ENCODE results near the gene EYA2. TPM values are rescaled to one million over a fixed set of nuclear protein-coding genes. Genes with fewer than 3 reads are reported as not detected.
"Not testable (repeated sequence)": the region's sequence is repeated elsewhere in the genome, so short reads cannot be mapped to it uniquely, and the experiment has no call there.

The EYA2 gene
- total RNA-seq, 2 experiments from 2014 or later: not detected

DNA sequence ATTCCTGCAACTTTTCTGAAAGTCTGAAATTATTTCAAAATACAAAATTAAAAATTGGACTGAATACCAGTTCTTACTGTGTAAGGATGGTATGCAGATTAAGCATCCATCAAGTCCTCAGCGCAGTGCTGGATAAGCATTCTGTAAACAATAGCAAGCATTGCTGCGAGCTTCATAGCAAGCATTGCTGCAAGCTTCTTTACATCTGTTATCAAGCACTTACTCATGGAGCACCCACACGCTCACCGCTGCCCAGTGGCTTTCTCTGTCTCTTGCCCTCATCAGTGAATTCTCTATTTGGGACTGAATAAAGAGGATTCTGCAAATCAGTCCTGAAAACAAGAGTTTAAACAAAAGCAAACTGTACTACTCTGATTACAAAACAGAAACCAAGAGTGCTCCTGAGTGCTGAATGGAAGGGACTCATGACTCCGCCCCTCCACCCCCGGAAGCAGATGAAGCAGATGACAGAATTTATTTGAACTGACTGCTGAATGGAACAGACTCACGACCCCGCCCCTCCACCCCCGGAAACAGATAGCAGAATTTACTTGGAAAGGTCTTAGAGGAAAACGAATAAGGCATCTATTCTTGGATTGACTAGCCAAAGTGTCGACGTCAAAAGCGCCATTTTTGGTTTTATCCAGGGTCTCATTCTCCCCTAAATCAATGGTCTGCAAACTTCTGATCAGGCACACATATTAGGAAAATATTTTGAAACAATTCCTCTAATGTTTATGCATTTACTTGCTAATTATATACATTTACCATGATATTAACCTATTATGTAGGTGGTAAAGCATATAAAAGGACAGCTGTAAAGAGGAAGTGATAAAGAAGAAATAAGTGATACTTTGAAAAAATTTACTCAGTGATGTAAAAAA, 22.1 kb upstream of the EYA2 start:
- H3K9me3 Mint-ChIP-seq (ENCODE audit: insufficient read depth): no peaks in the 10 kb centered on the region
- no peak overlapping the region for H3K27ac Mint-ChIP-seq
- H3K27me3 Mint-ChIP-seq (ENCODE audit: low read depth): peaks cover 20% of the 10 kb centered on the region
- ChIA-PET CTCF (no interaction called here), POLR2A (no interaction called here)
- DNase-seq (no peak), ATAC-seq (no peak)
- no peaks in the 10 kb centered on the region for H3K4me1 Mint-ChIP-seq (ENCODE audit: low read depth)
- no peaks in the 10 kb centered on the region for H3K36me3 Mint-ChIP-seq (ENCODE audit: low read depth)
- no peak overlapping the region for H3K4me3 Mint-ChIP-seq

GRCh38 chr20:46875059-46875458, 19.6 kb upstream of the EYA2 start:
- no peak for ATAC-seq
- Mint-ChIP-seq H3K4me1 (ENCODE audit: low read depth) (no peaks in the 10 kb centered on the region), H3K4me3 (no peak overlapping the region), H3K27ac (no peak overlapping the region), H3K36me3 (ENCODE audit: low read depth) (no peaks in the 10 kb centered on the region), H3K9me3 (ENCODE audit: insufficient read depth) (no peaks in the 10 kb centered on the region), H3K27me3 (ENCODE audit: low read depth) (peaks cover 17% of the 10 kb centered on the region)
- no peak for DNase-seq
- ChIA-PET POLR2A (no interaction called here), CTCF (no interaction called here)

DNA sequence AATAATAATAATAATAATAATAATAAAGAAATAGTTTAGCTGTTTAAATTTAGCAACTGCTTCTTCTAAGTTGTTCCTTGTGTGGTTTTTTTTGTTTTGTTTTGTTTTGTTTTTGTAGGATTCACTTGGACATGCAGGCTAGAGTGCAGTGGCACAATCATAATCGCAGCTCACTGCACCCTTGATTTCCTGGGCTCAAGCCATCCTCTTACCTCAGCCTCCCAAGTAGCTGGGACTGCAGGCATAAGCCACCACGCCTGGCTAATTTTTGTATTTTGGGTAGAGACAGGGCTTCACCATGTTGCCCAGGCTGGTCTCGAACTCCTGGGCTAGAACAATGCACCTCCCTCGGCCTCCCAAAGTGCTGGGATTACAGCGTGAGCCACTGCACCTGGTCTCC, 15.3 kb upstream of the EYA2 start:
- Mint-ChIP-seq H3K36me3 (ENCODE audit: low read depth) (no peaks in the 10 kb centered on the region), H3K4me3 (no peak overlapping the region), H3K27me3 (ENCODE audit: low read depth) (peaks cover 20% of the 10 kb centered on the region), H3K27ac (no peak overlapping the region), H3K9me3 (ENCODE audit: insufficient read depth) (no peaks in the 10 kb centered on the region), H3K4me1 (ENCODE audit: low read depth) (no peaks in the 10 kb centered on the region)
- ATAC-seq (no peak), DNase-seq (no peak)
- POLR2A ChIA-PET: no interaction called here
- CTCF ChIA-PET: no interaction called here

- H3K4me1 Mint-ChIP-seq (ENCODE audit: low read depth); ATAC-seq; DNase-seq; POLR2A ChIA-PET; H3K36me3 Mint-ChIP-seq (ENCODE audit: low read depth); H3K9me3 Mint-ChIP-seq (ENCODE audit: insufficient read depth); CTCF ChIA-PET; H3K27ac Mint-ChIP-seq; H3K4me3 Mint-ChIP-seq: not testable (repeated sequence)
- H3K27me3 Mint-ChIP-seq (ENCODE audit: low read depth): peaks cover 17% of the 10 kb centered on the region
Measured at GRCh38 chr20:46879963-46880362, 14.7 kb upstream of the EYA2 start.

DNA sequence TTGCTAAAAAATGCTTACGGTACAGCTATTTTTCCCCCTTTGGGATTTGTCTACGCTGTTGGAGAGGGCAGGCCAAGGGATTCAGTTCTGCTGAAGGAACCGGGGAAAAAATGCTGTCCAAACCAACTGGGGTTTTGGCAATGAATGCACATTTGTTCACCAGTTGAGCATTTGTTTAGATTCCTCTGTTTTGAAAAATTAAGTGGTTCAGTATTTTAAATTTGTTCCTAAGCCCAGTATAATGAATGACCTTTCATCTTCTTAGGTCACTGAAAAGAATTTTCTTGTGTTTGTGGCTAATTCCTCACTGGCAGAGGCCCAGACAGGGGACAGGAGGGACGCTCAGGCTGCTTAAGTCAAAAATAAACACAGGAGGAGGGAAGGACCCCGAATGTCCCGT, 10.8 kb upstream of the EYA2 start:
- no peak overlapping the region for H3K4me3 Mint-ChIP-seq
- ATAC-seq (no peak), DNase-seq (no peak)
- H3K27ac Mint-ChIP-seq: no peak overlapping the region
- H3K9me3 Mint-ChIP-seq (ENCODE audit: insufficient read depth): no peaks in the 10 kb centered on the region
- ChIA-PET CTCF (no interaction called here), POLR2A (no interaction called here)
- peaks cover 24% of the 10 kb centered on the region for H3K27me3 Mint-ChIP-seq (ENCODE audit: low read depth)
- no peaks in the 10 kb centered on the region for H3K36me3 Mint-ChIP-seq (ENCODE audit: low read depth)
- no peaks in the 10 kb centered on the region for H3K4me1 Mint-ChIP-seq (ENCODE audit: low read depth)

DNA sequence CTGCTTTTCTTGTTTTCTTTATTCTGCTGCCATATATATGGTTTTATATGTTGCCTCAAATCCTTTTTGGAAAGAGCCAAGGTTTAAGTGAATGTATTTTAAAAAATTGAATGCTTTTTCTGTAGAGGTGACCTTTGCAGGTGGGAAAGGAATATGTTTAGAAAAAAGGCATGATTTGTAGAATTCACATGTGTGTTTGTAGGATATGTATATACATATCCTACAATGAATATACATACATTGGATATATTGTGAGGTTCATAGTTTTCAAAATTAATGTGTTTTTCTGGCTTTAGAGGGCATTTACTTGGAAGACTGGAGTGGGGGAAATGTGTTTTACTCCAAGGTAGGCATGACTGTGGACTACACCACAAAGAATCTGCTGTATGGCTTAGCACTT, 4.0 kb upstream of the EYA2 start:
- H3K4me3 Mint-ChIP-seq: no peak overlapping the region
- ChIA-PET CTCF (no interaction called here), POLR2A (no interaction called here)
- no peaks in the 10 kb centered on the region for H3K4me1 Mint-ChIP-seq (ENCODE audit: low read depth)
- ATAC-seq: no peak
- H3K27me3 Mint-ChIP-seq (ENCODE audit: low read depth): peaks cover 44% of the 10 kb centered on the region
- DNase-seq: no peak
- no peaks in the 10 kb centered on the region for H3K9me3 Mint-ChIP-seq (ENCODE audit: insufficient read depth)
- no peak overlapping the region for H3K27ac Mint-ChIP-seq
- H3K36me3 Mint-ChIP-seq (ENCODE audit: low read depth): no peaks in the 10 kb centered on the region

DNA sequence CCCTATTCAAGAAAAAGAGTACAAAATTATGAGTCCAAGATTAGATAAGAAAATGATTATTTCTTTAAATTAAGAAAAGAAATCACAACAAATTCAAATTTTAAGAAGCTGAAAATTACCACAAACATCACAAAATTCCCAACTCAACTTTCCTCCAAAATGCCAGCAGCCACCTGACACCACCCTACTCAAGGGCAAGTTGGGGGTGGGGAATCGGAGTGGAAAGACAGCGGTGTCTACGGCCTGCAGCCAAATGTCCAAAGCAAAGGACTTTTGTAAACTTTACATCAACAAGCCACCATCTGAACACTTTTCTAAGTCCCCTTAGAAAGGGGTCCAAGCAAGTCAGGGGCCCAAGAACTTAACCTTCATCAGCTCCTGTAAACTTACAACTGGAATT, 1.6 kb upstream of the EYA2 start:
- CTCF ChIA-PET: no interaction called here
- Mint-ChIP-seq H3K27ac (no peak overlapping the region), H3K4me1 (ENCODE audit: low read depth) (no peaks in the 10 kb centered on the region), H3K9me3 (ENCODE audit: insufficient read depth) (no peaks in the 10 kb centered on the region), H3K36me3 (ENCODE audit: low read depth) (no peaks in the 10 kb centered on the region), H3K27me3 (ENCODE audit: low read depth) (peaks cover 54% of the 10 kb centered on the region), H3K4me3 (no peak overlapping the region)
- DNase-seq (no peak), ATAC-seq (no peak)
- POLR2A ChIA-PET: no interaction called here

GRCh38 chr20:46893877-46894578, 615 bp upstream of the EYA2 start:
- ChIA-PET CTCF (no interaction called here), POLR2A (no interaction called here)
- no peaks in the 10 kb centered on the region for H3K36me3 Mint-ChIP-seq (ENCODE audit: low read depth)
- DNase-seq: no peak
- H3K9me3 Mint-ChIP-seq (ENCODE audit: insufficient read depth): no peaks in the 10 kb centered on the region
- no peaks in the 10 kb centered on the region for H3K4me1 Mint-ChIP-seq (ENCODE audit: low read depth)
- H3K27me3 Mint-ChIP-seq (ENCODE audit: low read depth): peaks cover 59% of the 10 kb centered on the region
- H3K27ac Mint-ChIP-seq: no peak overlapping the region
- no peak for ATAC-seq
- H3K4me3 Mint-ChIP-seq: no peak overlapping the region

DNA sequence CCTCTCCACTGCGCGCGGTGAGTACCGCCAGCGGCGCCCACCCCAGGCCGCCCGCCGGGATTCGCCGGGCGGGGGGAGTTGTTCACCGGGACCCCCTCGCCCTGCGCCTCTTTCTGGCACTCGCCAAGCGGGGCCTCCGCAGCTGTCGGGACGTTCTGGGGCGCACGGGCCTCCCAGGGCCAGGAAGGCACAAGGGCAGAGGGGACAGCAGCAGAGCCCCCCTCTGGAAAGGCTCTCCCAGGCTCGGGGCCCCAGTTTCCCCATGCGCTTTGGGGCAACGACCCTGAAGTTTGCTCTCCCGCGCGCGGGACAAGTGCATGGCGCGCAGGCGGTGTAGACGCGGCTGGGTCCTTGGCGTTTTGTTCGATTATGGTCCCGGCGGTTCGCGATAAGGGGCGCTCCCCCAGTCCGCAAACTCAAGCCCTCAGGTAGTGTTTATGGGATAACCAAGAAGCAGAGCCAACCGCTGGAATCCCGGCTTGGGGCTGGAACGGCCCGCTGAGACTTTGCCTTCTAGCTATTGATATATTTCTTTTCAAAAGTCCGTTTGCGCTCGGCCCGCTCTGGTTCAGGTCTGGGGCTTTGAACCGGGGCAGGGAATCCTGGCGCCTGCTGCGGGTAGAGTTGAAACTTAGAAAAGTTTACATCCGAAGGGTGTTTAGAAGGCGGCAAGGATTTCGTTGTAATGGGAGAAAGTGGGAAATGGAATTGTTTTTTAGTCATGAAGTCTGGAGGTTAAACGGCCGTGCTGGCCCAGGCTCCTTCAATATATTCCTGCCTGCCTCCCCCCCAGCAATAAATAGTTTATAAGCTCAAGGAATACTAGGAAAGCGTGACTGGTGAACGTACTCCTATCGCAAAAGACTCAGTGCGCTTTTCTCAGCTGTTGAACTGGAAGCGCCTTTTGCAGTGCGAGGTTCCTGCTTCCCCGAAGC, 595 bp downstream of the EYA2 start:
- H3K36me3 Mint-ChIP-seq (ENCODE audit: low read depth): no peaks in the 10 kb centered on the region
- ATAC-seq (no peak), DNase-seq (no peak)
- peaks cover 66% of the 10 kb centered on the region for H3K27me3 Mint-ChIP-seq (ENCODE audit: low read depth)
- H3K9me3 Mint-ChIP-seq (ENCODE audit: insufficient read depth): no peaks in the 10 kb centered on the region
- no peak overlapping the region for H3K4me3 Mint-ChIP-seq
- H3K27ac Mint-ChIP-seq: no peak overlapping the region
- H3K4me1 Mint-ChIP-seq (ENCODE audit: low read depth): no peaks in the 10 kb centered on the region
- POLR2A ChIA-PET: no interaction called here
- CTCF ChIA-PET: no interaction called here

- no peak overlapping the region for H3K4me3 Mint-ChIP-seq
- no peak for ATAC-seq
Measured at GRCh38 chr20:46895906-46896242, 1.2 kb downstream of the EYA2 start.

GRCh38 chr20:46897328-46897880, 2.8 kb downstream of the EYA2 start:
- DNase-seq: no peak
- no peaks in the 10 kb centered on the region for H3K4me1 Mint-ChIP-seq (ENCODE audit: low read depth)
- no peaks in the 10 kb centered on the region for H3K9me3 Mint-ChIP-seq (ENCODE audit: insufficient read depth)
- no peak for ATAC-seq
- no peaks in the 10 kb centered on the region for H3K36me3 Mint-ChIP-seq (ENCODE audit: low read depth)
- H3K27ac Mint-ChIP-seq: no peak overlapping the region
- H3K4me3 Mint-ChIP-seq: no peak overlapping the region
- POLR2A ChIA-PET: no interaction called here
- CTCF ChIA-PET: no interaction called here
- H3K27me3 Mint-ChIP-seq (ENCODE audit: low read depth): peaks cover 68% of the 10 kb centered on the region

More at GRCh38 chr20:46895906-46896242, 1.2 kb downstream of the EYA2 start:
- POLR2A ChIA-PET: interaction anchor here (0.6 kb wide), 1 partner anchor 42 kb away, joined by 3 read pairs; no protein-coding TSS in a partner anchor
- no peaks in the 10 kb centered on the region for H3K4me1 Mint-ChIP-seq (ENCODE audit: low read depth)
- H3K36me3 Mint-ChIP-seq (ENCODE audit: low read depth): no peaks in the 10 kb centered on the region
- no peaks in the 10 kb centered on the region for H3K9me3 Mint-ChIP-seq (ENCODE audit: insufficient read depth)
- no peak overlapping the region for H3K27ac Mint-ChIP-seq
- DNase-seq: no peak
- H3K27me3 Mint-ChIP-seq (ENCODE audit: low read depth): peaks cover 62% of the 10 kb centered on the region
- CTCF ChIA-PET: no interaction called here

GRCh38 chr20:46898423-46898822, 3.8 kb downstream of the EYA2 start:
- no peaks in the 10 kb centered on the region for H3K36me3 Mint-ChIP-seq (ENCODE audit: low read depth)
- no peaks in the 10 kb centered on the region for H3K4me1 Mint-ChIP-seq (ENCODE audit: low read depth)
- H3K4me3 Mint-ChIP-seq: no peak overlapping the region
- DNase-seq (no peak), ATAC-seq (no peak)
- CTCF ChIA-PET: no interaction called here
- POLR2A ChIA-PET: no interaction called here
- peaks cover 62% of the 10 kb centered on the region for H3K27me3 Mint-ChIP-seq (ENCODE audit: low read depth)
- H3K27ac Mint-ChIP-seq: no peak overlapping the region
- H3K9me3 Mint-ChIP-seq (ENCODE audit: insufficient read depth): no peaks in the 10 kb centered on the region

All from activated CD8-positive, alpha-beta T cell treated with anti-CD3 and anti-CD28 coated beads, Interleukin-2, amount 10 ng/mL, durations not matched to agents 7 days and 5 days (primary cell).